Kidney (tissue), 14 donors: ENCODE data around the gene KRTAP6-1. TPM values are rescaled to one million over a fixed set of nuclear protein-coding genes. Genes with fewer than 3 reads are reported as not detected.

Source experiments
- DNase-seq, 5 donors: peaks; one replicate each; pipeline ENCODE4 v3.0.0-alpha.2; 2013 to 2020
- FAIRE-seq: peaks from 2 replicates; lab custom pipeline; 2012; peaks lifted over from hg19 to GRCh38; lab: Jason Lieb, UNC
- H3K27ac ChIP-seq, 2 donors: one replicate each; pipeline ENCODE4 v1.7.0; 2013; ENCODE audit warnings: low read depth in 2 of 2, low read length in 2 of 2, inconsistent platforms in 1 of 2
- H3K27me3 ChIP-seq: one replicate; pipeline ENCODE4 v1.7.1; 2013; ENCODE audit warnings: low read length, inconsistent platforms; ENCODE audit not compliant: control insufficient read depth, insufficient read depth
- H3K36me3 ChIP-seq, 3 donors: one replicate each; pipeline versions ENCODE4 v1.7.0 to v1.7.1; 2013; ENCODE audit warnings: low read length in 3 of 3, control low read depth in 1 of 3, inconsistent platforms in 1 of 3; ENCODE audit not compliant: insufficient read depth in 3 of 3, control insufficient read depth in 2 of 3
- H3K4me1 ChIP-seq, 3 donors: one replicate each; pipeline versions ENCODE4 v1.7.0 to v1.7.1; 2013; ENCODE audit warnings: low read length in 3 of 3, inconsistent platforms in 1 of 3, low read depth in 1 of 3; ENCODE audit not compliant: control insufficient read depth in 2 of 3, insufficient read depth in 2 of 3
- H3K4me3 ChIP-seq, 3 donors: one replicate each; pipeline versions ENCODE4 v1.7.0 to v1.8.1; 2013; ENCODE audit warnings: low read length in 3 of 3, control low read depth in 1 of 3, inconsistent platforms in 1 of 3
- H3K9ac ChIP-seq, 3 donors: one replicate each; pipeline versions ENCODE4 v1.7.0 to v1.7.1; 2013; ENCODE audit warnings: low read length in 3 of 3, control low read depth in 1 of 3, inconsistent platforms in 1 of 3
- H3K9me3 ChIP-seq, 3 donors: one replicate each; pipeline versions ENCODE4 v1.7.0 to v1.7.1; 2013; ENCODE audit warnings: low read length in 3 of 3, control low read depth in 1 of 3, inconsistent platforms in 1 of 3; ENCODE audit not compliant: control insufficient read depth in 2 of 3, insufficient read depth in 1 of 3
- CTCF ChIP-seq: IDR thresholded peaks from 3 replicates; pipeline ENCODE4 v1.5.1; 2012; ENCODE audit warnings: mild to moderate bottlenecking, moderate library complexity, borderline replicate concordance; ENCODE audit not compliant: insufficient read depth; ENCODE audit errors: extremely low read depth
- intact Hi-C: fragments of 100-400 bp; cut with DNase I; formaldehyde crosslinking; loops from one replicate; pipeline ENCODE4 v1.11.1; 2022
- polyA plus RNA-seq: library from polyadenylated mRNA; stranded (reverse); fragments of 350-450 nt; fragmentation: Illumina TruSeq; extraction: RNeasy Lipid Tissue Mini Kit (QIAGEN cat#74804); gene quantifications from one replicate; pipeline ENCODE4 v1.2.3, GENCODE V29; 2014; ENCODE audit warnings: low read depth, low replicate concordance; ENCODE audit not compliant: insufficient read depth
- total RNA-seq: library from RNA; stranded (reverse); fragmentation: NEBNext Ultra II Directional; extraction: Animal tissue kit (Norgen Biotek cat#: 25700); gene quantifications from one replicate; pipeline ENCODE4 v1.2.1, GENCODE V29; 2021
- donor health status: control.
- donor health status: control.
- donor health status: control.
- donor health status: control.
- donor health status: control.
- donor health status: DM: yes; HTN: yes; CAD: no.
- donor health status: Normal renal cell carcinoma (clear cell type).

Gene KRTAP6-1
- total and polyA plus RNA-seq, 2 donors from 2014 or later: not detected

GRCh38 chr21:30642564-30642963, 28.8 kb upstream of the KRTAP6-1 start, which contains the start of gene KRTAP20-3:
TSS of gene KRTAP20-3 (plus strand) at chr21:30642864.
- no peak within 1 kb of the TSS for H3K9ac ChIP-seq
- no peak for TF ChIP-seq CTCF
- no peak within 1 kb of the TSS for H3K27ac ChIP-seq
- H3K27me3 ChIP-seq: no peaks in the 10 kb centered on the region
- intact Hi-C loops: no loop called here
- no peaks in the 10 kb centered on the region for H3K9me3 ChIP-seq
- no peak for DNase-seq
- H3K4me1 ChIP-seq: no peaks in the 10 kb centered on the region
- no peak for FAIRE-seq
- no peaks in the 10 kb centered on the region for H3K36me3 ChIP-seq
- no peak within 1 kb of the TSS for H3K4me3 ChIP-seq

- intact Hi-C loops: no loop called here
- TF ChIP-seq CTCF: no peak
These were observed 25.0 kb upstream of the KRTAP6-1 start for GRCh38 chr21:30638686-30639085.

GRCh38 chr21:30634906-30635305, 21.2 kb upstream of the KRTAP6-1 start, which contains the start of gene KRTAP20-2:
TSS of gene KRTAP20-2 (plus strand) at chr21:30635206. CDS start at chr21:30635264, 58 bp downstream.
- H3K9ac ChIP-seq: no peak within 1 kb of the TSS
- no peaks in the 10 kb centered on the region for H3K27me3 ChIP-seq
- TF ChIP-seq CTCF: no peak
- H3K36me3 ChIP-seq: no peaks in the 10 kb centered on the region
- DNase-seq (no peak), FAIRE-seq (no peak)
- no peaks in the 10 kb centered on the region for H3K9me3 ChIP-seq
- no peaks in the 10 kb centered on the region for H3K4me1 ChIP-seq
- H3K27ac ChIP-seq: no peak within 1 kb of the TSS
- intact Hi-C loops: no loop called here
- H3K4me3 ChIP-seq: no peak within 1 kb of the TSS

More at GRCh38 chr21:30638686-30639085, 25.0 kb upstream of the KRTAP6-1 start:
- H3K36me3 ChIP-seq: no peaks in the 10 kb centered on the region
- H3K27me3 ChIP-seq: no peaks in the 10 kb centered on the region
- H3K9me3 ChIP-seq: no peaks in the 10 kb centered on the region
- no peak for DNase-seq
- no peak for FAIRE-seq
- H3K9ac ChIP-seq: no peak overlapping the region
- H3K27ac ChIP-seq: no peak overlapping the region
- H3K4me3 ChIP-seq: no peak overlapping the region
- no peaks in the 10 kb centered on the region for H3K4me1 ChIP-seq

DNA sequence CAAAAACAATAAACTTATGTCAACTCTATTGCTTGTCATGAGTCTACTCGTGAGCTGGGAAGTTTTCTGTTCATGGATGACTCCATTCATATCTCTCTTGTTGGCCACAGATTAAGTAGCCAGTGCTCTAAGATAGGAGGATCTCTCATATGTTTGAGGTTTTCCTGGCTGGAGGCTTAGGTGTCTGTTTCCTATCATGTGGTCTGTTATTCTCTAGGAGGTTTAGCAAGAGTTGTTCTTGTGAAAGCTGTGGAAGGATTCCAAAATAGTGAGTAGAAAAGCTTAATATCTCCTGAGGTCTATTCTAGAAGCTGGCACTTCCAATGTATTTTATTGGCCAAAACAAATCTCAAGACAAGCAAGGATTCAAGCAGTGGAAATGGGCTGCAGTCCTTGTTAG, 15.5 kb upstream of the KRTAP6-1 start:
- TF ChIP-seq CTCF: no peak
- Histone ChIP-seq H3K4me1 (no peaks in the 10 kb centered on the region), H3K27ac (no peak overlapping the region), H3K4me3 (no peak overlapping the region), H3K9ac (no peak overlapping the region), H3K9me3 (no peaks in the 10 kb centered on the region), H3K27me3 (no peaks in the 10 kb centered on the region), H3K36me3 (no peaks in the 10 kb centered on the region)
- DNase-seq (no peak), FAIRE-seq (no peak)
- intact Hi-C loops: no loop called here
